ENCODE results near the gene TP53I13.

TP53I13 gene

DNA sequence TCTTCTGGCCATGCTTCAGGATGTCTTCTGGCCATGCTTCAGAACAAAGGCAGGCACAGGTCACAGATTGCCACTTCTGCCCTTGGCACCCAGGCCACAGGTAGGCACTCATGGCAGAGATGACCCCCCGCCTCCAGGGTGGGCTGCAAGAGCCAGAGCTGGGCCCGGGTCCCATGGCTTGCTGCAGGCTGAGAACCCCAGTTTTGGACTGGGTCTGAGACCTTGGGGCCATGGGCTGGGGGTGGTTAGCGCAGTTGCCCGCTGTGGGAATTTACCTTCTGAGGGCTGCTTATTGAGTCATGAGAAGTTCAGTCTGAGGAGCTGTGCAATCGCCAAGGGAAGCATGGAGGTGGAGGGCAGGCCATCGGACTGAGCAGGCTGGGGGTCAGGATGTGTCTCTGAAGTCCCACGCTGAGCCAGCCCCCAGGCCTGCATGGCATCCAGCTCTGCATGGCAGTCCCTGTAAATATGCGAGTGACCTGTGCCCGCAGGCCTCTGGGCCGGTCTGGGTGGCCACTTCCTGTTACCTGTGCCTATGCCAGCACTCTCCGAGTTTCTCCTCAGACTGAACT is 26.1 kb downstream of the TP53I13 start:
- DNase-seq (ENCODE audit: low read depth) = no peak
- H3K4me3 ChIP-seq (ENCODE audit: control insufficient read depth, low read depth, low read length) = no peak overlapping the region
- TF ChIP-seq, protein P1, sequence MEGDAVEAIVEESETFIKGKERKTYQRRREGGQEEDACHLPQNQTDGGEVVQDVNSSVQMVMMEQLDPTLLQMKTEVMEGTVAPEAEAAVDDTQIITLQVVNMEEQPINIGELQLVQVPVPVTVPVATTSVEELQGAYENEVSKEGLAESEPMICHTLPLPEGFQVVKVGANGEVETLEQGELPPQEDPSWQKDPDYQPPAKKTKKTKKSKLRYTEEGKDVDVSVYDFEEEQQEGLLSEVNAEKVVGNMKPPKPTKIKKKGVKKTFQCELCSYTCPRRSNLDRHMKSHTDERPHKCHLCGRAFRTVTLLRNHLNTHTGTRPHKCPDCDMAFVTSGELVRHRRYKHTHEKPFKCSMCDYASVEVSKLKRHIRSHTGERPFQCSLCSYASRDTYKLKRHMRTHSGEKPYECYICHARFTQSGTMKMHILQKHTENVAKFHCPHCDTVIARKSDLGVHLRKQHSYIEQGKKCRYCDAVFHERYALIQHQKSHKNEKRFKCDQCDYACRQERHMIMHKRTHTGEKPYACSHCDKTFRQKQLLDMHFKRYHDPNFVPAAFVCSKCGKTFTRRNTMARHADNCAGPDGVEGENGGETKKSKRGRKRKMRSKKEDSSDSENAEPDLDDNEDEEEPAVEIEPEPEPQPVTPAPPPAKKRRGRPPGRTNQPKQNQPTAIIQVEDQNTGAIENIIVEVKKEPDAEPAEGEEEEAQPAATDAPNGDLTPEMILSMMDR (conservative IDR thresholded peaks at IDR 0.05; ENCODE audit: control insufficient read depth, insufficient read depth, low read depth, low read length) = no peak

DNA sequence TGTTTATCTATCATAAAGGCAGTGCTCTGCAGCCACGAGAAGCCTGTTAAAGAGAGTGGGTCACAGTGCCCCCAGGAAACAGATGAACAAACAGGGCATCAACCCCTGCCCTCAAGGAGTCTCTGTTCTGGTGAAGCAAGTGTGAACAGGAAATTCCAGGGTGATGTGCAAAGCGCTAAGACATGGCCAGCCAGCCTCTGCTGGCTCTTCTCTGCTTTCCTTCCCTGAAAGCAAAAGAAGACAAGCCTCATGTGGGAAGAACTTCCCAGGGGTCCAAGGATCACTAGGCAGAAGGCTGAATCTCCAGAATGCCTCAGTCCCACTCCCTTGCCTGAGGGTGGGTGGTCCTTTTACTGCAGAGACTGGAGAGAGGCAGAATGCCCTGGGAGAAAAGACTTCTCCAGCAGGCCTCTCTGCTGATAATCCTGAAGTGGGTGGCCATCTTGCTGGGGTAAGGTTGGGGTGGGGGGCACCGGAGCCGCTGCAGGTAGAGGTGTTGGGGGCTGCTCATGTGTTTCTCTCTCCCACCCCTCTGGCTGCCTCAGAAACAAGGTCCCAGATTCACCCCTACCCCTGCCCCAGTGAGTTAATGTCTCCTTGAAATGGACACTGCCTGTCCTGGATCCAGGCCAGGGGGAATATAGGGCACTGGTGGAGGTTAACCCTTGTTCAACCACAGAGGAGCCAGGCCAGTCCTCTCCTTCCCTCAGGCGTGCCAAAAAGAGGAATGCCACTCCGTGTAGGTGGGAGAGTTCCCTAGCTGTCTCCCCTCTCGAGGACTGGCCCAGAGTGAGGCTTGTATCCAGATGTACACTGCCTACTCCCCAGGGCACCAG is 26.8 kb downstream of the TP53I13 start:
- H3K4me3 ChIP-seq (ENCODE audit: control insufficient read depth, low read depth, low read length) = no peak overlapping the region
- no peak for DNase-seq (ENCODE audit: low read depth)
- TF ChIP-seq, protein P1 (conservative IDR thresholded peaks at IDR 0.05; ENCODE audit: control insufficient read depth, insufficient read depth, low read depth, low read length) = no peak

DNA sequence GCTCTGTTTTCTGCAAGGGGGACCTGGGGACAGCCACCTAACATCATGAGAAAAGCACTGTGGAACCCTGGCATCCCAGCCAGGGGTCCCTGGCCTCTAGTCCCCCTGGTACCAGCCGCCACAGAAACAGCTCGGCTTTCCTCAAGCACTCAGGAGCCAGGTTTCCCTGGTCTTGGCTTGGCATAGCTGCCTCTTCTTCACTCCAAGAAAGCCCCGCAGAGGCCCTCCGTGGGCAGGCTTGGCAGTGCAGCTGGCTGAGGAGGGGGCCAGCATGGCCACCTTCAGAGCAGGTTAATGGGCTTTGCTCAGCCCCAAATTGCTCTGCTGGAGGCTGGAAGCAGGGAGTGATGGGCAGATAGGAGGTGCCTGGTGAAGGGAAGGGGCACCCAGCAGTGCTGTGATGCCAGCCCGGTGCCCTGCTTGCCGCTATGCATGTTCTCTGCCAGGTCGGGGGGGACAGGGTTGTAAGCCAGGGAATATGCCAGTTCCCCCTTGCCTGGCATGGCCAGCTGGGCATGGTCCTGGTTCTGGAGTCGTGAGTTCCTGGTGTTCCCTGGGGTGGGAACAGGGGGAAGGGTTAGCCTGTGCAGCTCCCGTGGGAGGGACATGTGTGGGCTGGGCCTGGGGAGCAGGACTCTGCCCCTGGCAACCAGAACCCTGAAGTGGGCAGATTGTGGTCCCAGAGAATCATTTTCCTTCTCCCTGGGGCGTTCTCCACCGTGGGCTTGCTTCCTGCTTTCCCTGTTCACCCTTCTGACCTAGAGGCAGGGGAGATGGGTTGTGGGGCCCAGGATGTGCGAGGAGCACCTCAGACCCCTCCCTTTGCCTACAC is 27.7 kb downstream of the TP53I13 start:
- no peak for DNase-seq (ENCODE audit: low read depth)
- H3K4me3 ChIP-seq (ENCODE audit: control insufficient read depth, low read depth, low read length) = no peak overlapping the region
- TF ChIP-seq, protein P1 (conservative IDR thresholded peaks at IDR 0.05; ENCODE audit: control insufficient read depth, insufficient read depth, low read depth, low read length) = no peak

DNA sequence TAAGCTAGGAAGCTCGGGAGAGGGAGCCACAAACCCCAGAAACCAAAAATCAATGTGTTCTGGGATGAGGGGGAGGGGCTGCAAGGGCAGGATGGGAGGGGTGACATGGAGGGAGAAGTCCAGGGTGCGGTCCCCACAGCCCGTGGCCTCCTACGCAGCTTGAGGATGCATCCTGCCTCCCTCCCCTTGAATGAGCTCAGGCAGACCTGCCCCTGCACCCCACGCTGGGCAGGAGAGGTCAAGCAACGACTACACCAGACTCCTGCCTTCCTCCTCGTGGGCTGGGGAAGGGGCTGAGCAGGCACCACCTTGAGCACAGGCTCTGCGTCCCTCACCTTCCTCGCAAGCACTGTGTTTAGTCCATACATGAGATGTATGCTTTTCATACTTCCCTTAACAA is 28.3 kb downstream of the TP53I13 start:
- TF ChIP-seq, protein P1 (conservative IDR thresholded peaks at IDR 0.05; ENCODE audit: control insufficient read depth, insufficient read depth, low read depth, low read length) = no peak
- no peak overlapping the region for H3K4me3 ChIP-seq (ENCODE audit: control insufficient read depth, low read depth, low read length)
- DNase-seq (ENCODE audit: low read depth) = no peak

DNA sequence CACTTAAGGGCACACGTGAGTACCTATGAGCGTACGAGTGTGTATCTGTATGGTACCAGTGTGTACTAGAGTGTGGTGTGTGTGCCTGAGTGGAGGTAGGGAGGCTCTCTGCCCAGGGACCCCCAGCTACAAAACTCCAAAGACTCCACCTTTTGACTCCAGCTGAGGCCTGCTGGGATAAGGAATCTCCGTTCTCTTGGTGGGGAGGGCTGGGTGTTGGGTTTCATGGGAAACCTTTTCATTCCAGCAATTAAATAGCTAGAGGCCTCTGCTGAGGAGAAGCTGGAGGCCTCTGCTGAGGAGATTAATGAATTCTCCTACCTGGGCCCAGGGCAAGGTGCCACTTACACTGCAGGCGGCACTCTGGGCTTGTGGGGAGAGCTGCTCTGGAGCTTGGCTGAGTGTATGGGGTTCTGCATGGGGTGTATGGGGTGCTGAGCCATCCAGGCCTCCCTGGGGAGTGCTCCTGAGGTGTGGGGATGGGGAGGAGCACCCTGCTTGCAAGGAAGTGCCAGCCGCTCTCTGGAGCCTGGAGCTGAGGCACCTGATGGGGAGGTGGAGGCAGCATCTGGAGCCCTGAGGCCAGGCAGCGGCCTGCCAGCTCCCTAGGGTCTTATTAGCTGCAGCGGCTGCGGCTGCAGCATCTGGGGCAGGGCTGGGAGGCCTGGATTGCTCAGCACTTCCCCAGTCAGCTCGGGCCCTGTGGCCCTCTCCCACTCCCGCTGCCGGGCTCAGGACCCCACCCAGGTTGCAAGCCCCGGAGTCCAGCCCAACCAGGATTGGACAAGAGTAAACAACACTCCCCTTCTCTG is 29.1 kb downstream of the TP53I13 start:
- H3K4me3 ChIP-seq (ENCODE audit: control insufficient read depth, low read depth, low read length) = no peak overlapping the region
- DNase-seq (ENCODE audit: low read depth) = no peak

More for the DNA sequence above, 29.1 kb downstream of the TP53I13 start:
- TF ChIP-seq, protein P1 (conservative IDR thresholded peaks at IDR 0.05; ENCODE audit: control insufficient read depth, insufficient read depth, low read depth, low read length) = no peak

Data from fibroblast of mammary gland (primary cell).